Left colon (tissue), 2 donors: Measurements from ENCODE around the gene GARS1. TPM values are rescaled to one million over a fixed set of nuclear protein-coding genes. Genes with fewer than 3 reads are reported as not detected.

Experiments
- ATAC-seq: fragments of 200-7000 bp; cut with Tn5 transposase; one replicate; pipeline ENCODE4 v1.9.1; 2020; ENCODE audit warnings: mild to moderate bottlenecking, moderate library complexity
- DNase-seq, 2 donors: peaks; one replicate each; pipeline ENCODE4 v3.0.0-alpha.2; 2020
- intact Hi-C, 2 donors: fragments of 100-400 bp; cut with DNase I in 1 of 2; cut with micrococcal nuclease in 1 of 2; formaldehyde crosslinking; loops; one replicate each; pipeline versions ENCODE4 v1.11.2 to v1.14.0; 2022; cut with DNase I, micrococcal nuclease
- total RNA-seq, 2 donors: library from RNA; stranded (reverse); fragmentation: NEBNext Ultra II Directional; extraction: Animal tissue kit (Norgen Biotek cat#: 25700); gene quantifications; one replicate each; pipeline ENCODE4 v1.2.1, GENCODE V29; 2021
- donor health status: DM: no; HTN: no; CAD: no.
- donor health status: DM: yes; HTN: yes; CAD: no.

Gene GARS1
- total RNA-seq, 2 donors from 2014 or later, result 57.8 to 104 TPM

GRCh38 chr7:30647589-30648364 is 53.1 kb downstream of the GARS1 start:
- intact Hi-C loops, result no loop called here
- no peak for DNase-seq

GRCh38 chr7:30648744-30649540 is 54.3 kb downstream of the GARS1 start:
- ATAC-seq (no peak), DNase-seq (no peak)
- intact Hi-C loops, result no loop called here

More at GRCh38 chr7:30647589-30648364, 53.1 kb downstream of the GARS1 start:
- no peak for ATAC-seq

GRCh38 chr7:30649717-30650420 is 55.2 kb downstream of the GARS1 start:
- no peak for ATAC-seq
- DNase-seq, result no peak
- intact Hi-C loops, result no loop called here

GRCh38 chr7:30650421-30650808 is 55.7 kb downstream of the GARS1 start:
- intact Hi-C loops, result no loop called here
- DNase-seq (no peak), ATAC-seq (no peak)

GRCh38 chr7:30652132-30652531 is 57.5 kb downstream of the GARS1 start:
- ATAC-seq (no peak), DNase-seq (peak in 1 of 2 donors; percentile 13)
- intact Hi-C loops, result no loop called here

- DNase-seq (peak in 1 of 2 donors; percentile 10), ATAC-seq (no peak)
- intact Hi-C loops, result no loop called here
Observed at GRCh38 chr7:30652698-30653641, 58.3 kb downstream of the GARS1 start.

GRCh38 chr7:30654296-30655090 is 59.8 kb downstream of the GARS1 start:
- ATAC-seq, result no peak
- intact Hi-C loops, result no loop called here
- peak in 1 of 2 donors; percentile 7 for DNase-seq

GRCh38 chr7:30655096-30655970 is 60.7 kb downstream of the GARS1 start:
- peak in 1 of 2 donors; percentile 19 for DNase-seq

GRCh38 chr7:30656006-30656957 is 61.6 kb downstream of the GARS1 start:
- DNase-seq (peak in 1 of 2 donors; percentile 13), ATAC-seq (no peak)
- intact Hi-C loops, result no loop called here

More at GRCh38 chr7:30655096-30655970, 60.7 kb downstream of the GARS1 start:
- ATAC-seq, result no peak
- intact Hi-C loops, result no loop called here

- no peak for ATAC-seq
- intact Hi-C loops, result no loop called here
- DNase-seq, result no peak
Observed at GRCh38 chr7:30657131-30657530, 62.5 kb downstream of the GARS1 start.

GRCh38 chr7:30658479-30659074 is 63.9 kb downstream of the GARS1 start:
- intact Hi-C loops, result no loop called here
- DNase-seq, result no peak
- ATAC-seq, result no peak

GRCh38 chr7:30659312-30659711 is 64.6 kb downstream of the GARS1 start:
- ATAC-seq, result no peak
- no peak for DNase-seq
- intact Hi-C loops, result no loop called here

- DNase-seq, result no peak
- intact Hi-C loops, result no loop called here
- no peak for ATAC-seq
Observed at GRCh38 chr7:30660331-30661255, 65.9 kb downstream of the GARS1 start.

- intact Hi-C loops, result no loop called here
- DNase-seq (no peak), ATAC-seq (no peak)
Observed at GRCh38 chr7:30661926-30662325, 67.2 kb downstream of the GARS1 start.
